WTC11 (cell line): ENCODE results near the gene RNF145. TPM values are rescaled to one million over a fixed set of nuclear protein-coding genes. Genes with fewer than 3 reads are reported as not detected.

Experiments used
- ATAC-seq: fragments of 200-7000 bp; cut with Tn5 transposase; 2 replicates; pipeline ENCODE4 v1.10.0; 2021; ENCODE audit warnings: mild to moderate bottlenecking, moderate library complexity
- CTCF ChIA-PET: fragments of 300-600 bp; sonication (Branson Sonifier 250); formaldehyde crosslinking; loops from one replicate; lab custom pipeline; 2021; ENCODE audit warnings: antibody characterized with exemption; lab: Charles Lee
- POLR2A ChIA-PET: fragments of 350-600 bp; sonication (Branson Sonifier 250); formaldehyde crosslinking; loops from one replicate; lab custom pipeline; 2021; ENCODE audit warnings: antibody characterized with exemption; lab: Charles Lee
- DNase-seq: peaks from one replicate; pipeline ENCODE4 v3.0.0; 2021; ENCODE audit warnings: low spot score
- H3K27ac Mint-ChIP-seq: 2 replicates; pipeline ENCODE4 v1.8.0; 2021; ENCODE audit warnings: mixed read lengths
- H3K27me3 Mint-ChIP-seq: 2 replicates; pipeline ENCODE4 v1.8.0; 2021; ENCODE audit warnings: low read depth, mild to moderate bottlenecking, moderate library complexity, mixed read lengths
- H3K36me3 Mint-ChIP-seq: 2 replicates; pipeline ENCODE4 v1.8.0; 2021; ENCODE audit warnings: mixed read lengths
- H3K4me1 Mint-ChIP-seq: 2 replicates; pipeline ENCODE4 v1.8.0; 2022; ENCODE audit warnings: mixed read lengths
- H3K4me3 Mint-ChIP-seq: 2 replicates; pipeline ENCODE4 v1.8.0; 2021; ENCODE audit warnings: mild to moderate bottlenecking, moderate library complexity, mixed read lengths
- H3K9me3 Mint-ChIP-seq: 2 replicates; pipeline ENCODE4 v1.8.0; 2021; ENCODE audit warnings: mixed read lengths
- AFF4 ChIP-seq: sonication (generic); formaldehyde crosslinking; IDR thresholded peaks from 2 replicates; pipeline ENCODE4 v1.8.1; 2023; ENCODE audit warnings: mild to moderate bottlenecking, missing genetic modification reagents, borderline replicate concordance
- ATF1 ChIP-seq: sonication (generic); formaldehyde crosslinking; IDR thresholded peaks from 2 replicates; pipeline ENCODE4 v1.8.1; 2023; ENCODE audit warnings: mild to moderate bottlenecking, moderate library complexity, missing genetic modification reagents
- ATF2 ChIP-seq: sonication (generic); formaldehyde crosslinking; IDR thresholded peaks from 2 replicates; pipeline ENCODE4 v1.8.1; 2022; ENCODE audit warnings: low read depth, missing genetic modification reagents, borderline replicate concordance
- ATF3 ChIP-seq: sonication (generic); formaldehyde crosslinking; conservative IDR thresholded peaks from 2 replicates; pipeline ENCODE4 v1.8.1; 2022; ENCODE audit warnings: mild to moderate bottlenecking, missing genetic modification reagents
- E2F4 ChIP-seq: sonication (generic); formaldehyde crosslinking; IDR thresholded peaks from 2 replicates; pipeline ENCODE4 v1.8.1; 2022; ENCODE audit warnings: low read depth, mild to moderate bottlenecking, moderate library complexity, missing genetic modification reagents, borderline replicate concordance
- EMX1 ChIP-seq: fragments of 250-450 bp; sonication (Bioruptor Pico); IDR thresholded peaks from 2 replicates; pipeline ENCODE4 v1.8.0; 2021; ENCODE audit warnings: mild to moderate bottlenecking
- ESRRA ChIP-seq: sonication (generic); formaldehyde crosslinking; IDR thresholded peaks from 2 replicates; pipeline ENCODE4 v1.8.1; 2022; ENCODE audit warnings: mild to moderate bottlenecking, missing genetic modification reagents, borderline replicate concordance
- FOXK1 ChIP-seq: sonication (generic); formaldehyde crosslinking; IDR thresholded peaks from 2 replicates; pipeline ENCODE4 v1.8.0; 2022; ENCODE audit warnings: mild to moderate bottlenecking, moderate library complexity, missing genetic modification reagents
- GRHL2 ChIP-seq: fragments of 250-450 bp; sonication (Bioruptor Pico); IDR thresholded peaks from 2 replicates; pipeline ENCODE4 v1.8.0; 2022; ENCODE audit warnings: mild to moderate bottlenecking, moderate library complexity; ENCODE audit not compliant: insufficient replicate concordance, severe bottlenecking
- JAZF1 ChIP-seq: fragments of 250-450 bp; sonication (Bioruptor Pico); IDR thresholded peaks from 2 replicates; pipeline ENCODE4 v1.9.0; 2021; ENCODE audit warnings: moderate library complexity, mild to moderate bottlenecking, inconsistent platforms
- MAX ChIP-seq: sonication (generic); formaldehyde crosslinking; IDR thresholded peaks from 2 replicates; pipeline ENCODE4 v1.8.0; 2022; ENCODE audit warnings: mild to moderate bottlenecking, missing genetic modification reagents
- NFYB ChIP-seq: sonication (generic); formaldehyde crosslinking; conservative IDR thresholded peaks from 2 replicates; pipeline ENCODE4 v1.8.0; 2022; ENCODE audit warnings: low read depth, missing genetic modification reagents
- NR1H2 ChIP-seq: sonication (generic); formaldehyde crosslinking; IDR thresholded peaks from 2 replicates; pipeline ENCODE4 v1.9.0; 2021; ENCODE audit warnings: mild to moderate bottlenecking, moderate library complexity, missing genetic modification reagents
- NR3C1 ChIP-seq: sonication (generic); formaldehyde crosslinking; conservative IDR thresholded peaks from 2 replicates; pipeline ENCODE4 v1.8.1; 2023; ENCODE audit warnings: low read depth, mild to moderate bottlenecking, missing genetic modification reagents
- SMAD3 ChIP-seq: sonication (generic); formaldehyde crosslinking; IDR thresholded peaks from 2 replicates; pipeline ENCODE4 v1.8.0; 2022; ENCODE audit warnings: missing genetic modification reagents, mild to moderate bottlenecking, borderline replicate concordance
- SOX15 ChIP-seq: fragments of 250-450 bp; sonication (Bioruptor Pico); IDR thresholded peaks from 2 replicates; pipeline ENCODE4 v1.9.0; 2021; ENCODE audit warnings: mild to moderate bottlenecking
- SP1 ChIP-seq: sonication (generic); formaldehyde crosslinking; conservative IDR thresholded peaks from 2 replicates; pipeline ENCODE4 v1.8.1; 2022; ENCODE audit warnings: missing genetic modification reagents
- ZBTB21 ChIP-seq: sonication (generic); formaldehyde crosslinking; IDR thresholded peaks from 2 replicates; pipeline ENCODE4 v1.8.1; 2023; ENCODE audit warnings: mild to moderate bottlenecking, missing genetic modification reagents, borderline replicate concordance
- ZNF219 ChIP-seq: sonication (generic); formaldehyde crosslinking; IDR thresholded peaks from 2 replicates; pipeline ENCODE4 v1.8.0; 2023; ENCODE audit warnings: missing genetic modification reagents, mild to moderate bottlenecking, borderline replicate concordance
- ZNF317 ChIP-seq: sonication (generic); formaldehyde crosslinking; IDR thresholded peaks from 2 replicates; pipeline ENCODE4 v1.8.1; 2023; ENCODE audit warnings: low read depth, mild to moderate bottlenecking, moderate library complexity, missing genetic modification reagents, borderline replicate concordance
- ZNF416 ChIP-seq: fragments of 250-450 bp; sonication (Bioruptor Pico); IDR thresholded peaks from 2 replicates; pipeline ENCODE4 v1.9.0; 2021; ENCODE audit warnings: mild to moderate bottlenecking, inconsistent platforms
- ZNF532 ChIP-seq: fragments of 250-450 bp; sonication (Bioruptor Pico); IDR thresholded peaks from 2 replicates; pipeline ENCODE4 v1.9.0; 2021; ENCODE audit warnings: mild to moderate bottlenecking, borderline replicate concordance
- ZSCAN18 ChIP-seq: fragments of 250-450 bp; sonication (Bioruptor Pico); IDR thresholded peaks from 2 replicates; pipeline ENCODE4 v2.1.2; 2022; ENCODE audit warnings: mild to moderate bottlenecking, moderate library complexity
- total RNA-seq: library from RNA; stranded (reverse); gene quantifications from 3 replicates; pipeline ENCODE4 v1.2.3, GENCODE V29; 2021

Gene RNF145
- total RNA-seq, 1 experiment from 2014 or later, result 76.8 TPM

GRCh38 chr5:159132429-159133040 is 76.8 kb downstream of the RNF145 start:
- no peak overlapping the region for H3K27ac Mint-ChIP-seq
- ATAC-seq, result no peak
- no peak overlapping the region for H3K4me3 Mint-ChIP-seq
- POLR2A ChIA-PET, result no interaction called here
- CTCF ChIA-PET, result interaction anchor here (0.6 to 2.0 kb wide), 9 partner anchors 11 to 1057 kb away, joined by 3 to 14 read pairs (median 4); no protein-coding TSS in a partner anchor
- DNase-seq, result no peak
- no peaks in the 10 kb centered on the region for H3K4me1 Mint-ChIP-seq
- TF ChIP-seq SP1 (CRISPR knock-in tag) (no peak), ZBTB21 (CRISPR knock-in tag) (no peak), ZNF532 (CRISPR knock-in tag) (no peak), ATF3 (no peak), E2F4 (CRISPR knock-in tag) (no peak), NFYB (no peak), SMAD3 (CRISPR knock-in tag) (no peak), SOX15 (CRISPR knock-in tag) (no peak), ZNF317 (CRISPR knock-in tag) (no peak), GRHL2 (CRISPR knock-in tag) (no peak), ZNF219 (CRISPR knock-in tag) (no peak), EMX1 (CRISPR knock-in tag) (no peak), FOXK1 (CRISPR knock-in tag) (no peak), NR3C1 (CRISPR knock-in tag) (no peak), ESRRA (CRISPR knock-in tag) (no peak), ATF2 (CRISPR knock-in tag) (no peak), ZNF416 (CRISPR knock-in tag) (no peak), MAX (CRISPR knock-in tag) (no peak)
- no peaks in the 10 kb centered on the region for H3K27me3 Mint-ChIP-seq
- 0 out of 2 replicates have a peak, but pooled peaks cover 3% of the 10 kb centered on the region for H3K9me3 Mint-ChIP-seq
- no peaks in the 10 kb centered on the region for H3K36me3 Mint-ChIP-seq

GRCh38 chr5:159131951-159132350 is 77.4 kb downstream of the RNF145 start:
- H3K4me3 Mint-ChIP-seq, result no peak overlapping the region
- H3K27me3 Mint-ChIP-seq, result no peaks in the 10 kb centered on the region
- H3K36me3 Mint-ChIP-seq, result no peaks in the 10 kb centered on the region
- ChIA-PET CTCF (interaction anchor here (1.3 to 2.0 kb wide), 4 partner anchors 26 to 1057 kb away, joined by 4 to 14 read pairs (median 8); no protein-coding TSS in a partner anchor), POLR2A (no interaction called here)
- 0 out of 2 replicates have a peak, but pooled peaks cover 4% of the 10 kb centered on the region for H3K9me3 Mint-ChIP-seq
- DNase-seq, result no peak
- H3K4me1 Mint-ChIP-seq, result no peaks in the 10 kb centered on the region
- no peak overlapping the region for H3K27ac Mint-ChIP-seq
- no peak for ATAC-seq
- TF ChIP-seq ZSCAN18 (CRISPR knock-in tag) (no peak), ZNF219 (CRISPR knock-in tag) (no peak), NR1H2 (CRISPR knock-in tag) (no peak), JAZF1 (no peak), AFF4 (CRISPR knock-in tag) (no peak), ATF1 (no peak)
